Fibroblast of skin of left quadriceps (primary cell): Measurements from ENCODE around the gene ATAD3C.
"Not testable (repeated sequence)": the region's sequence is repeated elsewhere in the genome, so short reads cannot be mapped to it uniquely, and the experiment has no call there.

Source experiments
- DNase-seq, 2 experiments: peaks; one replicate each; pipeline ENCODE4 v3.0.0-alpha.2; 2013; ENCODE audit warnings: low read depth in 2 of 2

ATAD3C gene

DNA sequence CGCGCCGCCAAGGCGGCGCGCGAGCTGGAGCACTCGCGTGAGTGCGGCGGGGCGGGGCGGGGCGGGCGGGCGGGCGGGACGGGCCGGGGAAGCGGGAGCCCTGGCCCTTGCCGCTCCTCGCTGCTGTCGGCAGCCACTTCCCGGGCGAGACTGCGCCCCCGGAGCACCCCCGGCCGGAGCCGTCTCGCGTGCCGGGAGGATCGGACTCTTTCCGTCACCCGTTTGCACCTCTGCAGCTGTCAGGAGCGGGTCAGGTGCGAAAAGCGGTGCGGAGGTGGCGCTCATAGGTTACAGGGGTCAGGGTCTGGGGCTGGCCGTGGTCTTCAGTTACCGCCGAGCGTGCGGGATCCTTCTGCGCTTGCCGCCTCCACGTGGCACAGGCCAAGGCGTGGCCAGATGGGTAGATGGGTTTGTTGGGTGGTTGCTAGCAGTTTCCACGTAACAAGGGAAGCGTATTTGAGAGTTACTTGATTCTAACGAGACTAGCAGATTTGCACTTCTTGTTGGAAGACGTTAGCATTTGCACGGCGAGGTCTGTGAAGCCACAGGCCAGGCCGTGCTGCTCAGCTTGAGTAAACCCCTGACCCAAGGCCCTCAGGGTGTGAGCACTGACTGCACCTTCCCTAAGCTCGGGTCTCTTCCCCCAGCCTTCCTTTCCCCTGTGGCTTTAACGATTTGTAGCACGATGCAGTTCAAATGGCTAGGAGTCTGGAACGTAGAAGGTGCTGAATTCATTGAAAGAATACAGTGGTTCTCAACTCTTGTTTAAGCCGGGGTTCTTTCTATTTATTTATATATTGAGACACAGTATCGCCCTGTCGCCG lies 22.8 kb downstream of the ATAD3C start:
- not testable (repeated sequence) for DNase-seq

DNA sequence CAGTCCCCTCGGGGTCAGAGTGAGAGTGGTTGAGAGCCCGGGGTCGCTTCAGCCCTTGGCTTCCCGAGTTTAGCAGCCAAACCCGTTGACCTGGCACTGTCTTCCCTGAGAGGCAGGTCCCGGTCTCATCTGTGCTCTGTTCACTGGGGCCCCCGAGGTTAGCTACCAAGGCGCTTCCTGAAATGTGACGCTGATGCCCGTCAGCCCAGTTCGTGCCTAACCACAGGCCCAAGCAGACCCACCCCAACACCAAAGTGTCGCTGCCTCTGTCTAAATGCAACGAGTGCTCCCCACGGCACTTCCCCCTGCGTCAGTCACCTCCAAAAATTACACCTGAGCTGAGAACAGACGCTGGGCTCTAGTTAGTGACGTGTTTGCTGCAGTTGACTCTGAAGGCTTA lies 26.5 kb downstream of the ATAD3C start:
- DNase-seq, result not testable (repeated sequence)

DNA sequence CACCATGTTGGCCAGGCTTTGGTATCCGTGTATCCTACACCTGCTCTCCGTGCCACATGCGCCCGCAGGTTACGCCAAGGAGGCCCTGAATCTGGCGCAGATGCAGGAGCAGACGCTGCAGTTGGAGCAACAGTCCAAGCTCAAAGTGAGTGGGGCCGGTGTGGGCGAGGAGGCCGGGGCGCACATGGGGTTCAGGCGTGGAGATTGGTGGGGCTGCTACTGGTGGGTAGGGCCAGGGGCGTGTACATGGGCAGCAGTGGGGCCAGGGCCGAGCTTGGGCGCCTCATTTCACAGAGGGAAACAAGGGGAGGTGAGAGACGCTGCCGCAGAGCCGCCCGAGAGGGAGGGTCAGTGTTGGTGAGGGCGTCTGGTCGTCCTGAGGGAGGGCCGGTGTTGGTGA lies 27.7 kb downstream of the ATAD3C start:
- DNase-seq, result no peak

DNA sequence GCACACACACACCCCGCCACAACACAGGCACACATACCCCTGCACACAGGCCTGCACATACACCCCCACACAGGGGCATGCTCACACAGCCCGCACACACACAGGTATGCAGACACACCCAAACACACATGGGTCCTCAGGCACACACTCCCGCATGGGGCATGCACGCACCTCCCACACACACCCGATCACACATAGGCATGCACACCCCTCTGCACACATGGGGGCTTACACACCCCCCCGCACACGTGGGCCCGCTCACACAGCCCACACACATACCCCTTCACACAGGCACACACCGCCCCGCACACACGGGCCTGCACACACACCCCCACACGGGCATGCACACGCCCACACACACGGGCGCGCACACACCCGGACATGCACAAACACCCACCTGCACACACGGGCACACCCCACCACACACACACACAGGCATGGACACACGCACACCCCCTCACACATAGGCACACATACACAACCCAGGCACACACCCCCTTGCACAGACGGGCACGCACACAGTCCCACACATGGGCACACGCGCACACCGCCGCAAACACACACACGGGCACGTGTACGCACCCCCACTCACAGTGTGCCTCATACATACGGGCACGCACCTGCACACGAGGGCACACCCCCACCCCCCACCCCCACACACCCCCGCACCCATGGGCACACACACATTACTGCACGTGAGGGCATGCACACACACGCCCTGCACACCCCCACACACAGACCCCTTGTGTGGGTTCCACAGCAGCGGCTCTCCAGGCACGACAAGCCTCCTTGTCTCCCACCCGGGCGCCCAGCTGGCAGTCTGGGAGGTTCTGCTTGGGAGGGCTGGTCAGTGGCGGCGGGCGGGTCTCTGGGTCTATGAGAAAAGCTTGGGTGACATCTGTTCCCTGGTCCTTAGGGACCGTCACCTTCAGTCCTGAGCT lies 30.3 kb downstream of the ATAD3C start:
- no peak for DNase-seq

DNA sequence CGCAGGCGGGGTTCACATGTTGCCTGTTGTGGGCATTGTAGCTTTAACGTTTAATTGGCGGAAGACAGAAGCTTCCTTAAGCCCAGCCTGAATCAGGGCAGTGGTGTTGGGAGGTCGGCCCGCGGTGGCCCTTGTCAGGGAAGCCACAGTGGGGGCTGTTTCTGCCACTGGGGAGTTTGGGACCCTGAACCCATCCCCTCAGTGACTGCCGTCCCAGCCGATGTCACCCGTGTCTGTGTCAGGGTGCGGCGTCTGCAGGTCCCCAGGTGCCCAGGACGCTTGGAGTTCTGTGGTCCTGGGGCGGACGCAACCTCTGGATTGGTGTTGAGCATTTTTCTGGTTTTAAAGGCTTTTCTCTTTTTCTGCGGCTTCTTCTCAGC lies 31.0 kb downstream of the ATAD3C start:
- DNase-seq, result not testable (repeated sequence)

DNA sequence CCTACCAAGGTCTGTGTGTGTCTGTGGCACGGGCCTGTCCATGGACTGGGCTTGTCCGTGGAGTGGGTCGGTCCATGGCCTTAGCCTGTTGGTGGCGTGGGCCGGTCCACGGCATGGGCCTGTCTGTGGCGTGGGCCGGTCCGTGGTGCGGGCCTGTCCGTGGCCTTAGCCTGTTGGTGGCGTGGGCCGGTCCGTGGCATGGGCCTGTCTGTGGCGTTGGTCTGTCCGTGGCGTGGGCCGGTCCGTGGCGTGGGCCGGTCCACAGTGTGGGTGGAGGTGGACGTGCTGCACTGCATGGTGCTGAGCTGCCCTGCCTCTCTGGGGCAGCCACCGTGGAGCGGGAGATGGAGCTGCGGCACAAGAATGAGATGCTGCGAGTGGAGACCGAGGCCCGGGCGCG lies 32.3 kb downstream of the ATAD3C start:
- DNase-seq, result not testable (repeated sequence)

DNA sequence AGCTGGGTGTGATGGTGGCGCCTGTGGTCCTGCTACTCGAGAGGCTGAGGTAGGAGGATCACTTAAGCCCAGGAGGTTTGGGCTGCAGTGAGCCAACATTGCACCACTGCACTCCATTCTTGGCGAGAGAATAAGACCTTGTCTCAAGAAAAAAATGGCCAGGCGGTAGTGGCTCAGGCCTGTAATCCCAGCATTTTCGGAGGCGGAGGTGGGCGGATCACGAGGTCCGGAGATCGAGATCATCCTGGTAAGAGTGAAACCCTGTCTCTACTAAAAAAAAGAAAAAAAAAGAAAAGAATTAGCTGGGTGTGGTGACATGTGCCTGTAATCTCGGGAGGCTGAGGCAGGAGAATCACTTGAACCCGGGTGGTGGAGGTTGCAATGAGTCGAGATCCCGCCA lies 33.4 kb downstream of the ATAD3C start:
- DNase-seq, result no peak

DNA sequence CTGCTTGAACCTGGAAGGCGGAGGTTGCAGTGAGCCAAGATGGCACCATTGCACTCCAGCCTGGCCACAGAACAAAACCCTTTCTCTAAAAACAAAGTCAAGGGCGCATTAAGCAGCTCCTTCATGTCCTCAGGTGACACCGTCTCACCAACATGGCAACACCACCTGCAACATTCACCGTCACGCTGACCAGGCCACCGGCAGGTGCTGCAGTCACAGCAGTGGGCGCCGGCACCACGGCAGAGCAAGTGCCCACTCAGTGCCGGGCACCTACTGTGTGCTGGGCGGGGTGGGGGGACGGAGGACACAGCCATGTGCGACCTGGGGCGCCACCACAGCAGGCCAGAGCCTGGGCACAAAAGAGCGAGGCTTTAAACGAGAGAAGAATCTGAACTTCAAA lies 34.2 kb downstream of the ATAD3C start:
- no peak for DNase-seq

DNA sequence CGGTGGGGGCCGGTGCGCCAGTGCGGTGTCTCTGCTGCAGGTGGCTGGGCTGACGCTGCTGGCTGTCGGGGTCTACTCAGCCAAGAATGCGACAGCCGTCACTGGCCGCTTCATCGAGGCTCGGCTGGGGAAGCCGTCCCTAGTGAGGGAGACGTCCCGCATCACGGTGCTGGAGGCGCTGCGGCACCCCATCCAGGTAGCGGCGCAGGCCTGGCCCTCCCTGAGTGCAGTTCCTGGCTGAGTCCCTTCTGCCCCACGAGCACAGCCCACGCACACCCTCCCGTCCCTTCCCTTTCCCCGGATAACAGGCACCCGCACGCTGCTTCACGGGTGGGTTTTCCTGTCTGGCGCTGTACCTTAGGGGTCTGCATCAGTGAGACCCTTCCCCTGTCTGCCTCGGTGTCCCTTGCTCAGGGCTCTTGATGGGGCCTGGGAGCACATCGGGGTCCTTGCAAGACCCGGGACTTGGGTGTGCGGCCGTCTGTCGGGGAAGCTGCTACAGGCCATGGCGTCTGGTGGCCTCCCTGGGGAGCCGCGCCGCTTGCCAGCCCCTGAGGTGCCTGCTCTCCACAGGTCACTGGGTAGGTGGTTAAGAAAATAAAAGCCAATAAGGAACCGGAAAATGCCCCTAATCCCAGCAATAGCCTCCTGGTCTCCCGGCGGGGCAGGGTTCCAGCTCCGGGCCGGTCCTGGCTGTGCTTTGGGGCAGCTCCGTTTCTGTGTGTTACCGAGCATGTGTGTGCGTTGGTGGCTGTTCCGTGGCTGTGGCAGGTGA lies 35.7 kb downstream of the ATAD3C start:
- not testable (repeated sequence) for DNase-seq

DNA sequence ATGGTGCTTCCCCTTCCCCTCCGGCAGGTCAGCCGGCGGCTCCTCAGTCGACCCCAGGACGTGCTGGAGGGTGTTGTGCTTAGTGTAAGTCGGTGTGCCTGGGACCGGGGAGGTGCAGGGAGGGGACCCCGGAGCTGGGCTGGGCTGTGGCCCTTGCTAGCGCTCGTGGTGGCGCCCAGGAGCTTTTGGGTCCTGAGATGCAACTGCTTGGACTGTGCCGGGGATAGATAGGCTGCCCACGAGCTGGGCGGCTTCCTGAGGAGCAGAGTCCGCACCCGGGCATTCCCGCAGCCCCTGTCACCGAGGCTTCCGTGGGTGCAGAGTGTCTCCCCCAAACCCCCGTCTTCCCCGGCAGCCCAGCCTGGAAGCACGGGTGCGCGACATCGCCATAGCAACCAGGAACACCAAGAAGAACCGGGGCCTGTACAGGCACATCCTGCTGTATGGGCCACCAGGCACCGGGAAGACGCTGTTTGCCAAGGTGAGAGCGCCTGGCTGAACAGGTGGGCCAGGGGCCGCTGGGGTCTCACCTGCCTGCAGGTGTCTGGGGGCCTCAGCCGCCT lies 36.3 kb downstream of the ATAD3C start:
- not testable (repeated sequence) for DNase-seq

DNA sequence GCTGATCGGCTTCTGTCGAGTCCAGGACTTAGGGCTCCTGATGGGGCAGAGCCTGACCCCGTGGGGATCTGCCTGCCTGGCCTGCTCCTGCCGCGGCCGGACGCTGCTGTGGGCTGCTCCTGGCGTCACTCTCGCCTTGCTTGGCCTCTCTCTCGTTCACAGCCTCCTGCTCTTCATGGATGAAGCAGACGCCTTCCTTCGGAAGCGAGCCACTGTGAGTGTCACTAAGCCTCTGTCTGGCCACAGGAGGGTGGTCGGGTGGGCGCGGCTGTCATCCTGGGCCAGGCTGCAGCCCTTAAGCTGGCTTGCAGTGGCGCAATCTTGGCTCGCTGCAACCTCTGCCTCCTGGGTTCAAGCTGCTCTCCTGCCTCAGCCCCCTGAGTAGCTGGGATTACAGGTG lies 38.2 kb downstream of the ATAD3C start:
- DNase-seq, result no peak

DNA sequence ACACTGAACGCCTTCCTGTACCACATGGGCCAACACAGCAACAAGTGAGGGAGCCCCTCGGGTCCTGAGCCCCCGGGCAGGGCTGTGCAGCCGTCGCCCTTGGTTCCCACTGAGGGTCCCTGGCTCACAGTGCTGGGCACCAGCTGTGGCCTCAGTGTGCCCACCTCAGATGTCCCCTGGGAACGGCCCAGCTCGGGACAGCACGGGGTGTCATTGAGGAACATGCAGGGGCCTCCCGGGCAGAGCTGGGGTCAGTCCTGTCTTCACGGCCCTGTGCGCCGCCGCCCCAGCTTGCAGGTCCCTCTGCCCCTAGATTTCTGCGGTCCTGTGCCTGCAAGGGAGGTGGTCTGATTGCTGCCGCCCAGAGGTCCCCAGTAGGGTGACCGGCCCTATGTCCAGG lies 39.7 kb downstream of the ATAD3C start:
- no peak for DNase-seq

DNA sequence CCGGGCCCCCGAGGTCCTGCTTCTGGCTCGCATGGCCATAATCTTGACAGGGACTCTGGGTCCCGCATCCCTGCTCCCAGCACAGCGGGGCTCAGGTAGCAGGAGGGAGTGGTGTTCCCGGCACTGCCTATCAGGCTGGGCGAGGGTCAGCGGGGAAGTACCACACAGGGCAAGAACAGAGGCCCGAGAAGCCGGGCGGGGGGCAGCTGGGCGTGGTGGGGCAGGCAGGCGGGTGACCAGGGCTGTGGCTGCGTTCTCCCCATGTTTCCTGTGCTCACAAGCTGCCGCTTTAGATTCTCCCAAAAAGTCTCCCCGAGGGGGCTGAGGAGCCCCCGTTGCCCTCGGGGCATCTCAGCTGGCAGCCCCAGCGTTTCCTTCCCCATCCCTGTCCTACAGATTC lies 40.4 kb downstream of the ATAD3C start:
- no peak for DNase-seq

DNA sequence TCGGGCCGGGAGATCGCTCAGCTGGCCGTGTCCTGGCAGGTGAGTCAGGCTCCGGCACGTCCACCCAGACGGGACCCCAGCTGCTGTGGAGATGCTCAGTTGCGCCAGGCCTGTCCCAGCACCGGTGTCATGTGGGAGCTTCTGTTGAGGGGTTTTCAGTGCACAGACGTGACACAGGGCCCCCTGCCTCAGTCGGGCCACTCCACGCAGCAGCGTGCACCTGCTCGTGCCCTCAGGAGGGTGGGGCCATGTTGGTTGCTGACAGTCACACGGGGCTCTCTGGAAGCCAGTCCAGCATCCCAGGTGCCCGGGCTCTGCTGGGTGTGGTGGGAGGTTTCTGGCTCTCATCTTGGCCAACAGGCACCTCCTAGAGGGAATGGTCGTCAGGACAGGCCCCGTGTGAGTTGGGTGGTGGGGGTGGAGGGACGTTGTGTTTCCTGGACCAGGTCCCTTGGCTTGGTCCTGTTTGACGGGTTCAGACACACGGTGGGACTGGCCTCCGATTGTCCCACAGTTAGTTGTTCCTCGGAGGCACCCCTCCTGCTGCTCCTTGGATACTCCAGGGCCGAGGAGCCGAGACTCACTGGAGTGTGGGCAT lies 41.2 kb downstream of the ATAD3C start:
- no peak for DNase-seq

DNA sequence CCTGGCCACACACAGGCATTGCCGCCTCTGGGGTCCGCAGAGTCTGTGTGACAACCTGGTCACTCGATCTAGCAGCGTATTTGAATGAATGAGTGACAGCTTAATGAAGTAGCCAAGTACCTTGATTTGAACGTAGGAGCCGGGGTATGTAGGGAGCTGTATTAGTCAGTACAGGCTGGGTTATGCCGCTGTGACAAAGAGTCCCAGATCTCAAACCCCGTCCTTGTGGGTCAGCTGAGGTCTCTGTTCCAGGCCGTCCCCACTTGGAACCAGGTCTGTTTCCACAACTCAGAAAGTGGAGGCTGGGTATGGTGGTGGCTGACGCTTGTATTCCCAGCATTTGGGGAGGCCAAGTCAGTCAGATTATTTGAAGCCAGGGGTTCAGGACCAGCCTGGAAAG lies 42.1 kb downstream of the ATAD3C start:
- no peak for DNase-seq

DNA sequence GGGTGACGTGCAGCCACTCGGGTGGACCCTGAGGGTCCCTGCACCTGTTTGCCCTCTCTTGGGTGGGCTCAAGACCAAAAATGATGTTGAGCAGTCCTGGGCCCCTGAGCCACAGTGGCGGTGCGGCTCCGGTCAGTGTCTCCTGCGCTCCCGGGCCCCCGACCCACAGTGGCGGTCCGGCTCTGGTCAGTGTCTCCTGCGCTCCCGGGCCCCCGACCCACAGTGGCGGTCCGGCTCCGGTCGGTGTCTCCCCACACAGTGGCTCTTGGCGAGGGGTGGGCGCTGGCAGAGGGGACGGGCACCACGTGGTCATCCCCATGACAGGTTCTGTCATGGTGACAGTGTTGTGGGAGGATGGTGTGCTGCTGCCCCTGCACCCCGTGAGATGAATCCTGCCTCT lies 44.8 kb downstream of the ATAD3C start:
- DNase-seq, result not testable (repeated sequence)

DNA sequence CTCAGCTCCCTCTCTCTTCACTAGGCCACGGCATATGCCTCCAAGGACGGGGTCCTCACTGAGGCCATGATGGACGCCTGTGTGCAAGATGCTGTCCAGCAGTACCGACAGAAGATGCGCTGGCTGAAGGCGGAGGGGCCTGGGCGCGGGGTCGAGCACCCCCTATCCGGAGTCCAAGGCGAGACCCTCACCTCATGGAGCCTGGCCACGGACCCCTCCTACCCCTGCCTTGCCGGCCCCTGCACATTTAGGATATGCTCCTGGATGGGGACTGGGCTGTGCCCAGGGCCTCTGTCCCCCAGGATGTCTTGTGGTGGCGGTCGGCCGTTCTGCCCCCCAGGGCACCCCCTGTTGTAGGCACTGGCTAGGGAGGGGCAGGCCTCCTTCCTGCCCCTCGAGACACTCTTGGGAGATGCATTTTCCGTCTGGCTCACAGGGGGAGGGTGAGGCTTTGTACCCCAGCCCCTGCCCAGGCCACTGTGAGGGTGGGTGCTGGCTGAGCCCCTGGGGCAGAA lies 46.0 kb downstream of the ATAD3C start:
- not testable (repeated sequence) for DNase-seq

DNA sequence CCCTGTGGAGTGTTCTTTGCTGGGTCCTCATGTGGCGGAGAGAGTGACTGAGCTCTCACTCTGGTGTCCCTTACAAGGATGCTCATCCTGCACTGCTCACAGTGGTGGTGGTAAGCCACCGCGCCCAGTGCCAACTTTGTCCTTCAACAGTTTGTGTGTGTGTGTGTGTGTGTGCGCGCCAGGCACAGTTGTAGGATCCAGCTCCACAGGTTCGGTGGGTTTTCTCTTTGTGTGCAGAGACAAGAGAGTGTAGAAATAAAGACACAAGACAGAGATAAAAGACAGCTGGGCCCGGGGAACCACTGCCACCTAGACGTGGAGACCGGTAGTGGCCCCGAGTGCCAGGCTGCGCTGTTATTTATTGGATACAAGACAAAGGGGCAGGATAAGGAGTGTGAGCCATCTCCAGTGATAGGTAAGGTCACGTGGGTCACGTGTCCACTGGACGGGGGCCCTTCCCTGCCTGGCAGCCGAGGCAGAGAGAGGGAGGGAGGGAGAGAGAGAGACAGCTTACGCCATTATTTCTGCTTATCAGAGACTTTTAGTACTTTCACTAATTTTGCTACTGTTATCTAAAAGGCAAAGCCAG lies 55.4 kb downstream of the ATAD3C start:
- peak; percentile 10 to 18 for DNase-seq

DNA sequence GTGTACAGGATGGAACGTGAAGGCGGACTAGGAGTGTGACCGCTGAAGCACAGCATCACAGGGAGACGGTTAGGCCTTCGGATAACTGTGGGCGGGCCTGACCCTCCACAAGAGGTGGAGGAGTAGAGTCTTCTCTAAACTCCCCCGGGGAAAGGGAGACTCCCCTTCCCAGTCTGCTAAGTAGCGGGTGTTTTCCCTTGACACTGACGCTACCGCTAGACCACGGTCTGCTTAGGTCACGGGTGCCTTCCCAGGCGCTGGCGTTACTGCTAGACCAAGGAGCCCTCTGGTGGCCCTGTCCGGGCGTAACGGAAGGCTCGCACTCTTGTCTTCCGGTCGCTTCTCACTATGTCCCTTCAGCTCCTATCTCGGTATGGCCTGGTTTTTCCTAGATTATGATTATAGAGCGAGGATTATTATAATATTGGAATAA lies 55.9 kb downstream of the ATAD3C start:
- not testable (repeated sequence) for DNase-seq

DNA sequence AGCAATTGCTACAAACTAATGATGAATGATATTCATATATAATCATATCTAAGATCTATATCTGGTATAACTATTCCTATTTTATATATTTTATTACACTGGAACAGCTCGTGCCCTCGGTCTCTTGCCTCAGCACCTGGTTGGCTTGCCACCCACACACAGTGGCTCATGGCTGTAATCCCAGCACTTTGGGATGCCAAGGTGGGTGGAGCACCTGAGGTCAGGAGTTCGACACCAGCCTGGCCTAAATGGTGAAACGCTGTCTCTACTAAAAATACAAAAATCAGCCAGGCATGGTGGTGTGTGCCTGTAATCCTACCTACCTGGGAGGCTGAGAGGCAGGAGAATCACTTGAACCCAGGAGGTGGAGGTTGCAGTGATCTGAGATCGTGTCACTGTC lies 56.3 kb downstream of the ATAD3C start:
- not testable (repeated sequence) for DNase-seq

DNA sequence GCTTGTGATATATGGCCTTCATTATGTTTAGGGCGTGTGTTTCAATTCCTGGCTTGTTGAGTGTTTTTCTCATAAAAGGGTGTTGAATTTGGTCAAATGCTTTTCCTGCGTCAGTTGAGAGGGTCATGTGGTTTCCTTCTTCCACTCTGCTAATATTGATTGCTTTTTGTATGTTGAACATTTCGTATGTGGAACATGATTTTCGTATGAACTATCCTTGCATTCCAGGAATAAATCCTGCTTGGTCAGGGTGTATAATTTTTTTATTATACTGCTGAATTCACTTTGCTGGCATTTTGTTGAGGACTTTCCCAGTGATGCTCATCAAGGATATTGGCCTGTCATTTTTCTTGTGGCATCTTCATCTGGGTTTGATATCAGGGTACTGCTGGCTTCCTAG lies 57.8 kb downstream of the ATAD3C start:
- no peak for DNase-seq
